K562 (cell line): ENCODE results near the gene PCDHGA5. TPM values are rescaled to one million over a fixed set of nuclear protein-coding genes. Genes with fewer than 3 reads are reported as not detected.

ENCODE experiments used
- ASH1L ChIP-seq: fragments of 450-650 bp; IDR thresholded peaks from 2 replicates; pipeline ENCODE4 v1.6.1; 2018; ENCODE audit warnings: borderline replicate concordance, mild to moderate bottlenecking, low read depth; ENCODE audit not compliant: partially characterized antibody
- BHLHE40 ChIP-seq: IDR thresholded peaks from 2 replicates; pipeline ENCODE4 v1.6.1; 2011; ENCODE audit warnings: low read length, improper control_type of control experiment
- CBX8 ChIP-seq: fragments of 200-600 bp; sonication (generic); IDR thresholded peaks from 2 replicates; pipeline ENCODE4 v1.6.1; 2012; ENCODE audit warnings: borderline replicate concordance, mixed run types, low read depth, mild to moderate bottlenecking, moderate library complexity, mixed read lengths, low read length, control low read depth, inconsistent platforms; ENCODE audit not compliant: poor library complexity, severe bottlenecking; ENCODE audit errors: extremely low read depth
- CEBPG ChIP-seq, 3 experiments: fragments of 200-800 bp in 1 of 3; sonication (Bioruptor generic) in 1 of 3; sonication (generic) in 1 of 3; formaldehyde crosslinking in 1 of 3; IDR thresholded peaks in 2 of 3; conservative IDR thresholded peaks in 1 of 3; 2 replicates each; pipeline versions ENCODE4 v1.6.1 to v1.8.0; 2016 to 2022; ENCODE audit warnings: missing compliant biosample characterization in 2 of 3, missing genetic modification characterization in 2 of 3, mild to moderate bottlenecking in 1 of 3, missing genetic modification reagents in 1 of 3
- ELF1 ChIP-seq: fragments of 200-800 bp; sonication (Bioruptor generic); IDR thresholded peaks from 2 replicates; pipeline ENCODE4 v1.6.1; 2016; ENCODE audit warnings: missing genetic modification characterization, missing compliant biosample characterization
- ESRRB ChIP-seq: fragments of 250-450 bp; sonication (Bioruptor Pico); IDR thresholded peaks from 2 replicates; pipeline ENCODE4 v1.5.0; 2020; ENCODE audit warnings: mild to moderate bottlenecking, moderate library complexity, borderline replicate concordance
- FOXA3 ChIP-seq, 2 experiments: fragments of 450-650 bp in 1 of 2; sonication (generic) in 1 of 2; formaldehyde crosslinking; IDR thresholded peaks in 1 of 2; conservative IDR thresholded peaks in 1 of 2; 2 replicates each; pipeline versions ENCODE4 v1.4.0 to v1.8.0; 2020 to 2022; ENCODE audit warnings: mild to moderate bottlenecking in 2 of 2, missing genetic modification reagents in 1 of 2
- HLTF ChIP-seq: fragments of 450-650 bp; IDR thresholded peaks from 2 replicates; pipeline ENCODE4 v1.6.1; 2016
- KLF10 ChIP-seq: fragments of 250-450 bp; sonication (Bioruptor Pico); IDR thresholded peaks from 2 replicates; pipeline ENCODE4 v1.6.1; 2021; ENCODE audit warnings: matching md5 sums
- MEIS2 ChIP-seq: fragments of 450-650 bp; IDR thresholded peaks from 2 replicates; pipeline ENCODE4 v1.6.1; 2014; ENCODE audit warnings: mild to moderate bottlenecking; ENCODE audit not compliant: partially characterized antibody
- NFRKB ChIP-seq: fragments of 450-650 bp; IDR thresholded peaks from 2 replicates; pipeline ENCODE4 v1.6.1; 2016; ENCODE audit warnings: low read depth
- OTX1 ChIP-seq: fragments of 450-650 bp; formaldehyde crosslinking; IDR thresholded peaks from 2 replicates; pipeline ENCODE4 v1.4.0; 2022; ENCODE audit warnings: mild to moderate bottlenecking
- POU5F1 ChIP-seq: fragments of 150-350 bp; IDR thresholded peaks from 2 replicates; pipeline ENCODE4 v1.6.1; 2014; ENCODE audit warnings: borderline replicate concordance, low read length, low read depth, mild to moderate bottlenecking; ENCODE audit not compliant: partially characterized antibody
- RAD21 ChIP-seq, 2 experiments: fragments of 250-450 bp in 1 of 2; fragments of 450-650 bp in 1 of 2; sonication (Bioruptor Pico) in 1 of 2; formaldehyde crosslinking in 1 of 2; IDR thresholded peaks in 1 of 2; conservative IDR thresholded peaks in 1 of 2; 2 replicates each; pipeline versions ENCODE4 v1.4.0 to v1.8.0; 2020 to 2022; ENCODE audit warnings: mild to moderate bottlenecking in 2 of 2, moderate library complexity in 1 of 2
- RBM34 ChIP-seq: fragments of 200-400 bp; formaldehyde crosslinking; IDR thresholded peaks from 2 replicates; pipeline ENCODE4 v1.6.1; 2018; ENCODE audit warnings: low read length, borderline replicate concordance; ENCODE audit not compliant: insufficient read depth
- SMAD3 ChIP-seq: fragments of 450-650 bp; formaldehyde crosslinking; conservative IDR thresholded peaks from 2 replicates; pipeline ENCODE4 v1.4.0; 2020; ENCODE audit warnings: mild to moderate bottlenecking
- TFAM ChIP-seq: fragments of 250-450 bp; sonication (Bioruptor Pico); conservative IDR thresholded peaks from 2 replicates; pipeline ENCODE4 v1.5.0; 2021; ENCODE audit warnings: mild to moderate bottlenecking, moderate library complexity
- YBX1 ChIP-seq: fragments of 450-650 bp; IDR thresholded peaks from 2 replicates; pipeline ENCODE4 v1.7.1; 2016; ENCODE audit warnings: mild to moderate bottlenecking
- ZNF785 ChIP-seq: fragments of 250-450 bp; sonication (Bioruptor Pico); IDR thresholded peaks from 2 replicates; pipeline ENCODE4 v1.4.0; 2020; ENCODE audit warnings: mild to moderate bottlenecking
- polyA plus RNA-seq, 8 experiments: library from polyadenylated mRNA; depleted of rRNA in 4 of 8; stranded (reverse) in 5 of 8; unstranded in 3 of 8; fragments of >200 nt; fragmentation: Nextera tagmentation in 2 of 8; fragmentation: Illumina TruSeq in 1 of 8; extraction: Ambion mirVana in 2 of 8; extraction: Trizol in 1 of 8; gene quantifications; 2 replicates each; pipeline versions ENCODE4 v1.2.1 to v1.2.3, GENCODE V29; 2011 to 2014; ENCODE audit warnings: inconsistent platforms in 1 of 8, missing spikeins in 1 of 8
- total RNA-seq, 7 experiments: library from RNA; depleted of rRNA in 6 of 7; stranded (reverse); fragments of >200 nt in 6 of 7; fragmentation: Illumina TruSeq in 2 of 7; extraction: Trizol in 2 of 7; gene quantifications; 2 replicates each; pipeline versions ENCODE4 v1.2.1 to v1.2.3, GENCODE V29; 2011 to 2021; ENCODE audit warnings: low replicate concordance in 1 of 7
- TF ChIP-seq, protein P1 (sequence below): fragments of 250-450 bp; sonication (Bioruptor Pico); IDR thresholded peaks from 2 replicates; pipeline ENCODE4 v1.8.0; 2022; ENCODE audit warnings: inconsistent platforms, mild to moderate bottlenecking, moderate library complexity, borderline replicate concordance
- TF ChIP-seq, protein P2 (sequence below), 3 experiments: IDR thresholded peaks in 2 of 3; conservative IDR thresholded peaks in 1 of 3; 2 replicates each; pipeline ENCODE4 v1.5.1; 2011 to 2012; ENCODE audit warnings: low read length in 3 of 3, mild to moderate bottlenecking in 3 of 3, control low read depth in 2 of 3, improper control_type of control experiment in 1 of 3, inconsistent platforms in 1 of 3, low read depth in 1 of 3, mixed read lengths in 1 of 3, moderate library complexity in 1 of 3; ENCODE audit not compliant: insufficient read depth in 2 of 3
- TF ChIP-seq, protein P3 (sequence below): fragments of 450-650 bp; conservative IDR thresholded peaks from 2 replicates; pipeline ENCODE4 v1.6.1; 2016; ENCODE audit warnings: missing genetic modification characterization, low read depth, mild to moderate bottlenecking, control low read depth, missing compliant biosample characterization

The PCDHGA5 gene
- total and polyA plus RNA-seq, 9 of the 15 experiments (the other 6 are each of a cell fraction or from before 2014, with no cell fraction given): 0.01 to 0.18 (median 0.12) TPM; not detected in 1

DNA sequence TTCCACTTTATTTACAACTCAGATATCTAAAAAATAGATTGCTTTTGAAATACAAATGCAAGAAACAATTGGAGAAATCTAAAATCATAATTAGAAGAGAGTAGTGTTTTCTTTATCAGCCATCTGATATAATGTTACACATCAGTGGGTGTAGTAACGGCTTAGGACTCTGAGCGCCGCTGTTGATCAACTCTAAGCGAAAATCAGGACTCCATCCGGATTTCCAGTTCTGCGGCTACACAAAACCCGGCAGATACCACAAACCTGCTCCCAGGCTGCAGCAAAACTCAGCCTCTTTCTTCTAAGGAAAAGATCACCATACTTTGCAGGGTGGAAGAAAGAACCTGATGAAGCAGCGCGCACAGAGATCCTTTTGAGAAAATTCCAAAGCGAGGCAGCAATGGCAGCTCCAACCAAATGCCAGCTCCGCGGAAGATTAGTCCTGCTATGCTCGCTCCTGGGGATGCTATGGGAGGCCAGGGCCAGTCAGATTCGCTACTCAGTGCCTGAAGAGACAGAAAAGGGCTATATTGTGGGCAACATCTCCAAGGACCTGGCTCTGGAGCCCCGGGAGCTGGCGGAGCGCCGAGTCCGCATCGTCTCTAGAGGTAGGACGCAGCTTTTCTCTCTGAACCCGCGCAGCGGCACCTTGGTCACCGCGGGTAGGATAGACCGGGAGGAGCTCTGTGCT is 38.7 kb downstream of the PCDHGA5 start, which contains the start of gene PCDHGA9 (continued):
- TF ChIP-seq, protein P1, sequence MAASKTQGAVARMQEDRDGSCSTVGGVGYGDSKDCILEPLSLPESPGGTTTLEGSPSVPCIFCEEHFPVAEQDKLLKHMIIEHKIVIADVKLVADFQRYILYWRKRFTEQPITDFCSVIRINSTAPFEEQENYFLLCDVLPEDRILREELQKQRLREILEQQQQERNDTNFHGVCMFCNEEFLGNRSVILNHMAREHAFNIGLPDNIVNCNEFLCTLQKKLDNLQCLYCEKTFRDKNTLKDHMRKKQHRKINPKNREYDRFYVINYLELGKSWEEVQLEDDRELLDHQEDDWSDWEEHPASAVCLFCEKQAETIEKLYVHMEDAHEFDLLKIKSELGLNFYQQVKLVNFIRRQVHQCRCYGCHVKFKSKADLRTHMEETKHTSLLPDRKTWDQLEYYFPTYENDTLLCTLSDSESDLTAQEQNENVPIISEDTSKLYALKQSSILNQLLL (CRISPR knock-in tag): no peak
- TF ChIP-seq ESRRB (CRISPR knock-in tag) (no peak), NFRKB (no peak), ASH1L (no peak), RAD21 (CRISPR knock-in tag; conservative IDR thresholded peaks at IDR 0.05 in 1 of 2, IDR thresholded peaks at IDR 0.05 in 1 of 2) (peak in 1 of 2 experiments; percentile 41; a peak in 2 of 4 replicates), HLTF (no peak), KLF10 (CRISPR knock-in tag) (no peak), BHLHE40 (no peak), MEIS2 (no peak), RBM34 (no peak), SMAD3 (CRISPR knock-in tag) (no peak), ZNF785 (CRISPR knock-in tag) (no peak), FOXA3 (CRISPR knock-in tag; conservative IDR thresholded peaks at IDR 0.05 in 1 of 2, IDR thresholded peaks at IDR 0.05 in 1 of 2) (no peak), POU5F1 (no peak), CEBPG (CRISPR knock-in tag; IDR thresholded peaks at IDR 0.05) (no peak), CEBPG (tag; conservative IDR thresholded peaks at IDR 0.05 in 1 of 2, IDR thresholded peaks at IDR 0.05 in 1 of 2) (no peak), YBX1 (no peak), TFAM (CRISPR knock-in tag) (no peak), OTX1 (CRISPR knock-in tag) (no peak), CBX8 (no peak), ELF1 (no peak)
- TF ChIP-seq, protein P2, sequence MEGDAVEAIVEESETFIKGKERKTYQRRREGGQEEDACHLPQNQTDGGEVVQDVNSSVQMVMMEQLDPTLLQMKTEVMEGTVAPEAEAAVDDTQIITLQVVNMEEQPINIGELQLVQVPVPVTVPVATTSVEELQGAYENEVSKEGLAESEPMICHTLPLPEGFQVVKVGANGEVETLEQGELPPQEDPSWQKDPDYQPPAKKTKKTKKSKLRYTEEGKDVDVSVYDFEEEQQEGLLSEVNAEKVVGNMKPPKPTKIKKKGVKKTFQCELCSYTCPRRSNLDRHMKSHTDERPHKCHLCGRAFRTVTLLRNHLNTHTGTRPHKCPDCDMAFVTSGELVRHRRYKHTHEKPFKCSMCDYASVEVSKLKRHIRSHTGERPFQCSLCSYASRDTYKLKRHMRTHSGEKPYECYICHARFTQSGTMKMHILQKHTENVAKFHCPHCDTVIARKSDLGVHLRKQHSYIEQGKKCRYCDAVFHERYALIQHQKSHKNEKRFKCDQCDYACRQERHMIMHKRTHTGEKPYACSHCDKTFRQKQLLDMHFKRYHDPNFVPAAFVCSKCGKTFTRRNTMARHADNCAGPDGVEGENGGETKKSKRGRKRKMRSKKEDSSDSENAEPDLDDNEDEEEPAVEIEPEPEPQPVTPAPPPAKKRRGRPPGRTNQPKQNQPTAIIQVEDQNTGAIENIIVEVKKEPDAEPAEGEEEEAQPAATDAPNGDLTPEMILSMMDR (IDR thresholded peaks at IDR 0.05 in 2 of 3, conservative IDR thresholded peaks at IDR 0.05 in 1 of 3; ENCODE audit: insufficient read depth in 2 of 3, low read depth in 1 of 3, low read length in 3 of 3): peak; percentile 56 to 61 (median 59)
- TF ChIP-seq, protein P3, sequence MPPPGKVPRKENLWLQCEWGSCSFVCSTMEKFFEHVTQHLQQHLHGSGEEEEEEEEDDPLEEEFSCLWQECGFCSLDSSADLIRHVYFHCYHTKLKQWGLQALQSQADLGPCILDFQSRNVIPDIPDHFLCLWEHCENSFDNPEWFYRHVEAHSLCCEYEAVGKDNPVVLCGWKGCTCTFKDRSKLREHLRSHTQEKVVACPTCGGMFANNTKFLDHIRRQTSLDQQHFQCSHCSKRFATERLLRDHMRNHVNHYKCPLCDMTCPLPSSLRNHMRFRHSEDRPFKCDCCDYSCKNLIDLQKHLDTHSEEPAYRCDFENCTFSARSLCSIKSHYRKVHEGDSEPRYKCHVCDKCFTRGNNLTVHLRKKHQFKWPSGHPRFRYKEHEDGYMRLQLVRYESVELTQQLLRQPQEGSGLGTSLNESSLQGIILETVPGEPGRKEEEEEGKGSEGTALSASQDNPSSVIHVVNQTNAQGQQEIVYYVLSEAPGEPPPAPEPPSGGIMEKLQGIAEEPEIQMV (tag): no peak
